ENCODE data around the gene PNLIPRP1.

DNA sequence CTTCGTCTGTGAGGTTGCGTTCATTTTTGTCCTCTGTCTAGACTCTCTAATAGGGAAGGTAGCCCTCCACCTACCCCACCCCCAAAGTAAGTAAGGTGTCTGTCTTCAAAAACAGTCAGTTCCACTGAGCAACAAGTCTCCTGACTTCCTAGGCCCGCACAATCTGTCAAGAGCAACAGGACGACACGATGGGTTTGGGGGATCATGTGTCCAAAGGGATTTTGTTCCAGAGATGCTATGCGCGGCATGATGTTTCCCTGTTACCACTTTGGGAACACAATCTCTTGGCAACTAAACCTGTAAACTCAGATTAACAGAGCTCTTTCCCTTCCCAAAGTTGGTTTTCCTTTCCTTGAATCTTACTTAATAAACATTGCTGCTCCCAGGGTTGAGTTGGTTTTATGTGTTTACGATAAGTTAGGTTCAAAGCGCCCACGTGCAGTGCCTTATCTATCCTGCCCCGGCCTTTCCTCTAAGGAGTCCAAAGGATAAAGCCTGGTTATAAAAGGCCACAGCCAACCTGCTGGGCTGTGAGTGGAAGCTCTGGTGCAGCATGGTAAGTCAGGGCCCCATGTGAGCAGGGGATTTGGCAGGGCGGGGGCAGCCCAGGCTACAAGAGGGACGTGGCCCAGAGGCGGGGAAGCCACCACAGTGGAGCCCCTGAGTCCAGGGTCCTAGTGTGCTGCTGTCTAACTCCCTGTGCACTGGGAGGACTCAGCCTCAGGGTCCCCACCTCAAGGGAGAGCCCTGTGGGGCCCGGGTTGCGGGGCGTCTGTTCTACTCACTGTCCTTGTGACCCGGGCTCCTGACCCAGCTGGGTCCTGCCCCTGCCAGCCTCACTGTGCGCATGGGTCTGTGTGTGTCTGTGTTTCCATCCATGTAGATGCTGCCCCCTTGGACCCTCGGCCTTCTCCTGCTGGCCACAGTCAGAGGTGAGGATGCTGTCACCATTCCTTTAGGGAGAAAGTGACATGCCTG is 30.0 kb downstream of the PNLIPRP1 start, which contains the start of gene PNLIPRP2:
- TF ChIP-seq EZH2phosphoT487 (conservative IDR thresholded peaks at IDR 0.05; ENCODE audit: low read length), result no peak
- TF ChIP-seq, protein P1, sequence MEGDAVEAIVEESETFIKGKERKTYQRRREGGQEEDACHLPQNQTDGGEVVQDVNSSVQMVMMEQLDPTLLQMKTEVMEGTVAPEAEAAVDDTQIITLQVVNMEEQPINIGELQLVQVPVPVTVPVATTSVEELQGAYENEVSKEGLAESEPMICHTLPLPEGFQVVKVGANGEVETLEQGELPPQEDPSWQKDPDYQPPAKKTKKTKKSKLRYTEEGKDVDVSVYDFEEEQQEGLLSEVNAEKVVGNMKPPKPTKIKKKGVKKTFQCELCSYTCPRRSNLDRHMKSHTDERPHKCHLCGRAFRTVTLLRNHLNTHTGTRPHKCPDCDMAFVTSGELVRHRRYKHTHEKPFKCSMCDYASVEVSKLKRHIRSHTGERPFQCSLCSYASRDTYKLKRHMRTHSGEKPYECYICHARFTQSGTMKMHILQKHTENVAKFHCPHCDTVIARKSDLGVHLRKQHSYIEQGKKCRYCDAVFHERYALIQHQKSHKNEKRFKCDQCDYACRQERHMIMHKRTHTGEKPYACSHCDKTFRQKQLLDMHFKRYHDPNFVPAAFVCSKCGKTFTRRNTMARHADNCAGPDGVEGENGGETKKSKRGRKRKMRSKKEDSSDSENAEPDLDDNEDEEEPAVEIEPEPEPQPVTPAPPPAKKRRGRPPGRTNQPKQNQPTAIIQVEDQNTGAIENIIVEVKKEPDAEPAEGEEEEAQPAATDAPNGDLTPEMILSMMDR (IDR thresholded peaks at IDR 0.05; ENCODE audit: insufficient read depth, low read length, poor library complexity, severe bottlenecking), result no peak

Measured in SU-DHL-6 (cell line).